ENCODE measurements around the gene ACP4. TPM values are rescaled to one million over a fixed set of nuclear protein-coding genes. Genes with fewer than 3 reads are reported as not detected.

ACP4 gene
- total and polyA plus RNA-seq, 2 of the 13 experiments (the other 11 are each of a cell fraction or from before 2014, with no cell fraction given) = 0.08 TPM; not detected in 1

GRCh38 chr19:50791594-50792271 lies 1.5 kb downstream of the ACP4 start (continued):
- no peak for TF ChIP-seq GPBP1L1 (CRISPR knock-in tag; IDR thresholded peaks at IDR 0.05)
- TF ChIP-seq SNAPC4 (CRISPR knock-in tag; IDR thresholded peaks at IDR 0.05) = no peak
- TF ChIP-seq MAFK (conservative IDR thresholded peaks at IDR 0.05 in 1 of 2, IDR thresholded peaks at IDR 0.05 in 1 of 2; ENCODE audit: low read length in 2 of 2) = no peak
- TF ChIP-seq ZNF558 (CRISPR knock-in tag; IDR thresholded peaks at IDR 0.05; ENCODE audit: borderline replicate concordance) = 0 out of 2 replicates have a peak, but pooled peaks have one; percentile 31
- TF ChIP-seq PRPF4 (IDR thresholded peaks at IDR 0.05; ENCODE audit: low read depth, low read length, poor library complexity, severe bottlenecking) = no peak
- TF ChIP-seq KLF15 (CRISPR knock-in tag; IDR thresholded peaks at IDR 0.05; ENCODE audit: borderline replicate concordance) = no peak
- no peak for TF ChIP-seq ZNF432 (CRISPR knock-in tag; IDR thresholded peaks at IDR 0.05; ENCODE audit: borderline replicate concordance)
- TF ChIP-seq NFE2L1 (CRISPR knock-in tag; IDR thresholded peaks at IDR 0.05; ENCODE audit: borderline replicate concordance) = no peak
- TF ChIP-seq IRF9 (CRISPR knock-in tag; IDR thresholded peaks at IDR 0.05; ENCODE audit: borderline replicate concordance) = no peak
- TF ChIP-seq U2AF2 (IDR thresholded peaks at IDR 0.05; ENCODE audit: low read depth, low read length) = no peak
- no peak for TF ChIP-seq ELF1 (CRISPR knock-in tag; IDR thresholded peaks at IDR 0.05)
- peak; percentile 31; the same call in 1 of the 2 replicates for TF ChIP-seq NR2C2 (CRISPR knock-in tag; IDR thresholded peaks at IDR 0.05; ENCODE audit: borderline replicate concordance)
- TF ChIP-seq NCOR1 (IDR thresholded peaks at IDR 0.05; ENCODE audit: borderline replicate concordance, low read length) = no peak
- TF ChIP-seq ZZZ3 (CRISPR knock-in tag; IDR thresholded peaks at IDR 0.05; ENCODE audit: borderline replicate concordance) = no peak
- no peak for TF ChIP-seq ISL2 (CRISPR knock-in tag; IDR thresholded peaks at IDR 0.05)
- no peak for TF ChIP-seq SNAPC5 (CRISPR knock-in tag; IDR thresholded peaks at IDR 0.05; ENCODE audit: borderline replicate concordance)
- TF ChIP-seq ZNF335 (CRISPR knock-in tag; IDR thresholded peaks at IDR 0.05) = peak; percentile 68; the same call in 1 of the 2 replicates
- TF ChIP-seq NFIB (CRISPR knock-in tag; IDR thresholded peaks at IDR 0.05; ENCODE audit: borderline replicate concordance) = no peak

Measured in HepG2 (cell line).